AG04449 (cell line): Measurements from ENCODE around the gene CACNA1A.
A peak's percentile ranks its signal among the peaks of the same experiment; 100 is the strongest.

Experiments used
- CTCF ChIA-PET: fragments of 350-600 bp; formaldehyde crosslinking; extraction: SDS; loops from one replicate; lab custom pipeline; 2021; ENCODE audit warnings: antibody characterized with exemption; lab: Yijun Ruan, JAX
- POLR2A ChIA-PET: fragments of 400-600, 350-600 bp; formaldehyde crosslinking; extraction: SDS; loops from one replicate; lab custom pipeline; 2020; ENCODE audit warnings: antibody characterized with exemption, inconsistent platforms; lab: Yijun Ruan, JAX
- DNase-seq: peaks from one replicate; pipeline ENCODE4 v3.0.0-alpha.2; 2010; ENCODE audit warnings: low read depth, low spot score
- H3K4me3 ChIP-seq: 2 replicates; pipeline ENCODE4 v1.5.1; 2011; ENCODE audit warnings: low read depth, mild to moderate bottlenecking, control low read depth, low read length
- TF ChIP-seq, protein P1 (sequence below): IDR thresholded peaks from one replicate; pipeline ENCODE4 v1.5.1; 2011; ENCODE audit warnings: mild to moderate bottlenecking, moderate library complexity, low read length, control low read depth, inconsistent platforms; ENCODE audit not compliant: insufficient read depth; ENCODE audit errors: missing control alignments

CACNA1A gene

DNA sequence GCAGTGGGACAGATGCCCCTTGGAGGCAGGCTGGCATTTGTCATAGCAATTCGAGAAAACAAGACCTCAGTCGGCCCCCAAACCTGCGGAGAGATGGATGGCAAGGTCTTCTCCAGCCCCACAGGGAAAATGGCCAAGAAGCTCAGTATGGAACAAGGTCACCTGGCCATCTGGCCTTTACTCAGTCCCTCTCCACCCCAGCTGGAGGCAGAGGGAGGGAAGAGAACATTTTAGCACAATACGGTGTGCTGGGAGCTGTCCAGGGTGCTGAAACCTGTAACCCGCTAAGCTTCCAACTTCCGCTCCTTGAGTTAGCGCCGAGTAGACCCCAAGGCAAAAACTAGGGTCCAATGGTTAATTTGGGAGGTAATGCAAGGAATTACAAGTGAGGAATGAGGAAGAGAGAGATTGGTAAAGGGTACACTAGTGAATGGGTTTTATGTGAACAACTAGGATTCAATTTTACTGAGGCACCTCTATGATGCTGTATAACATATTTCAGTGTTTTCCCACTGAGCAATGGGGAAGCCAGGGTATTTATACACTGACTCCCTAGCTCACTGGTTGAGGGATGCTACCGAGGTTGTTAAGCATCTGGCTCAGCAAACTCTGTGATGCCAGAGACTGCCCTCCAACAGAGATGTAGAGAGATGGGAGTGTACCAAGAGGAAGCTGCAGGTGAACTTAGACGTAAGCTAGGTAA, 64.3 kb downstream of the CACNA1A start:
- DNase-seq: no peak
- TF ChIP-seq, protein P1, sequence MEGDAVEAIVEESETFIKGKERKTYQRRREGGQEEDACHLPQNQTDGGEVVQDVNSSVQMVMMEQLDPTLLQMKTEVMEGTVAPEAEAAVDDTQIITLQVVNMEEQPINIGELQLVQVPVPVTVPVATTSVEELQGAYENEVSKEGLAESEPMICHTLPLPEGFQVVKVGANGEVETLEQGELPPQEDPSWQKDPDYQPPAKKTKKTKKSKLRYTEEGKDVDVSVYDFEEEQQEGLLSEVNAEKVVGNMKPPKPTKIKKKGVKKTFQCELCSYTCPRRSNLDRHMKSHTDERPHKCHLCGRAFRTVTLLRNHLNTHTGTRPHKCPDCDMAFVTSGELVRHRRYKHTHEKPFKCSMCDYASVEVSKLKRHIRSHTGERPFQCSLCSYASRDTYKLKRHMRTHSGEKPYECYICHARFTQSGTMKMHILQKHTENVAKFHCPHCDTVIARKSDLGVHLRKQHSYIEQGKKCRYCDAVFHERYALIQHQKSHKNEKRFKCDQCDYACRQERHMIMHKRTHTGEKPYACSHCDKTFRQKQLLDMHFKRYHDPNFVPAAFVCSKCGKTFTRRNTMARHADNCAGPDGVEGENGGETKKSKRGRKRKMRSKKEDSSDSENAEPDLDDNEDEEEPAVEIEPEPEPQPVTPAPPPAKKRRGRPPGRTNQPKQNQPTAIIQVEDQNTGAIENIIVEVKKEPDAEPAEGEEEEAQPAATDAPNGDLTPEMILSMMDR: no peak
- ChIA-PET POLR2A (no interaction called here), CTCF (interaction anchor here (1.1 to 2.1 kb wide), 6 partner anchors 9 to 147 kb away, joined by 3 to 6 read pairs (median 4); no protein-coding TSS in a partner anchor)
- no peak overlapping the region for H3K4me3 ChIP-seq

DNA sequence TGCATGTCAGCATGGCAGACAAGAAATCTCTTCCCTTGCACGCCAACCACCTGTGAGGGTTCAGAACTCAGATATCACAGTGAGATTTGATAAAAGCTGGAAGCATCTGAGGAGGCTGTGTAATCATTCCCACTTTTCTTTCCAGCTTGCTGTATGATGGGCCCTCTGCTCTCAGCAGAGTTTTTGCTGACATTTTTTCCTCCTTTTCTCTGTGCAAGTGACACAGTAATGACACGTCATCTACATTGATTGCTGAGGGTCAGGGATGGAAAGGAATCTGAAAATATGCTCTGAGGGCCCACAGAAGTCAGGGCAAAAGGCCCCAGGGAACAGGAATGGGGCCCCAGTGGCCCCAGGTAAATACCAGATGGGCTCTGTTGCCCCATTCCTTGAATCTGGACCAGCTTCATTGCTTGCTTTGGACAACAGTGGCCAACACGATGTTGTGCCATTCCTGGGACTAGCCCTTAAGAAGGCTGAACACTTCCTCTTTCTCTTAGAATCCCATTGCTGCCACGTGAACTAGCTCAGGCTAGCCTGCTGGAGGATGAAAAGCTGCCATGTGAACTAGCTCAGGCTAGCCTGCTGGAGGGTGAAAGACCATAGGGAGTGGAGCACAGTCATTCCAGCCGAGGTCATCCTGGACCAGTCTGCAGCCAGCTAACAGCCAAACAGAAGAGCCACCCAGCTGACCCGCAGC, 68.2 kb downstream of the CACNA1A start:
- POLR2A ChIA-PET: no interaction called here

DNA sequence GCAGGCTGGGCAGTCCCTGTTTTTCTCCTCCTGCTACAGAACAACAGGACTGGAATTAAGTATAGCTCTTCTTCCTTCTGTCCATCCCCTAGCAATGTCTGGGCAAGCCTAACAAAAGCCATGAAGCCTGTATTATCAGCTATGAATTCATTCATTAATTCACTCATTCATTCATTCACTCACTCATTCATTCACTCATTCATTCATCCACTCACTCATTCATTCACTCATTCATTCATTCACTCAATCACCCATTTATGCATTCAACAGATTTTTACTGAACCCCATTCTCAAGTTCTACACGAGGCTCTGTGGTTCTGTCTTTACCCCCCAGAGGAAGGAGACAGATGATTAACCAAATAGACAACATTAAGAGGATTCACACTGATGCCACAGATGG, 69.9 kb downstream of the CACNA1A start:
- POLR2A ChIA-PET: no interaction called here
- DNase-seq: no peak
- H3K4me3 ChIP-seq: no peak overlapping the region
- CTCF ChIA-PET: no interaction called here
- TF ChIP-seq, protein P1: no peak

More for the DNA sequence above, 68.2 kb downstream of the CACNA1A start:
- TF ChIP-seq, protein P1: no peak
- no peak for DNase-seq
- CTCF ChIA-PET: interaction anchor here (2.1 to 4.0 kb wide), 2 partner anchors 10 to 160 kb away, joined by 10 to 21 read pairs; no protein-coding TSS in a partner anchor
- H3K4me3 ChIP-seq: no peak overlapping the region

DNA sequence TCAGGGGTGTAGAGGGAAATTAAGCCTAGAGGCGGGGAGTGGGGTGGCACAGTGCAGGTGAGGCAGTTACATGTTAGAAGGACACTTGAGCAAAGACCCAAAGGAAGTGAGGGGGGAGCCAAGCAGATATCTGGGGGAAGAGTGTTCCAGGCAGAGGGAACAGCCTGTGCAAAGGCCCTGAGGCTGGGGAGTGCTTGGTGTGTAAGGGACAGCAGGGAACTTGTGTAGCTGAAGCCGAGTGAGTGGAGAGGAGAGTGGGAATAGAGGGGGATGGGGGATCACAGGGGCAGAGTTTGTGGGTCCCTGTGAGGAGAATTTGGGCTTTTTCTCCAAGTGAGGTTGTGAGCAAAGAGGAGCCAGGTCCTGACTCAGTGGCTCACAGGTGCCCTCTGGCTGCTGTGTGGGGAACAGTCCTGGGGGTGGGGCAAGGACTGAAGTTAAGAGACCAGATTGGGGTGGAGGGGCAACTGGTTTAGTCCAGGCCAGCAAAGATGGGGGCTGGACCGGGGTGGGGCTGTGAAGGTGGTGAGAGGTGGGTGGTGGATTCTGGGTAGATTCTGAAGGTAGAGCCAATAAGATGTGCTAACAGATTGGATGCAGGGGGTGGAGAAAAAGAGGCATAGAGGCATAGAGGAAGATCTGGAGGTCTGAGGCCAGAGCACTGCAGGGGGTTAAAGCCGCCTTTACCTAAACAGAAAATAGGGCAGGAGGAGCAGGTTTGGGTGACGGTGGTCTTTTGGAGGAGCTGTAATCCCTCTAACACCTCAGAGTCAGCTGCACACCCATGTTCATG, 75.3 kb downstream of the CACNA1A start:
- TF ChIP-seq, protein P1: peak; percentile 88
- H3K4me3 ChIP-seq: no peak overlapping the region
- ChIA-PET CTCF (interaction anchor here (0.7 to 5.5 kb wide), 17 partner anchors 9 to 153 kb away, joined by 3 to 66 read pairs (median 3); no protein-coding TSS in a partner anchor), POLR2A (no interaction called here)
- DNase-seq: no peak

DNA sequence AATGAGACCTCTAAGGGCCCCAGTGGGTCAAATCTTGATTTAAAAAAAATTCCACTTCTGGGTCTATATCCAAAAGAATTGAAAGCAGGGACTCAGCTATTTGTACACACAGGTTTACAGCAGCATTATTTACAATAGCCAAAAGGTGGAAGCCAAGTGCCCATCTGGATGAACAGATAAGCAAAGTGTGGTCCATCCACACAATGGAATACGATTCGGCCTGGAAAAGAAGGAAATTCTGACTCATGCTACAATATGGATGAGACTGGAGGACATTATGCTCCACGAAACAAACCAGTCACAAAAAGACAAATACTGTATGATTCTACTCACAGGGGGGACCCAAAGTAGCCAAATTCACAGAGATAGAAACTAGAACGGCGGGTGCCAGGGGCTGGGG, 76.7 kb downstream of the CACNA1A start:
- TF ChIP-seq, protein P1: no peak
- ChIA-PET CTCF (interaction anchor here (0.7 to 5.5 kb wide), 18 partner anchors 9 to 160 kb away, joined by 3 to 66 read pairs (median 6); no protein-coding TSS in a partner anchor), POLR2A (no interaction called here)

More for the DNA sequence above, 76.7 kb downstream of the CACNA1A start:
- H3K4me3 ChIP-seq: no peak overlapping the region
- DNase-seq: no peak
